ENCODE measurements around the gene MYL5. TPM values are rescaled to one million over a fixed set of nuclear protein-coding genes. Genes with fewer than 3 reads are reported as not detected.

Gene MYL5
- total RNA-seq, 3 donors from 2014 or later: 7.9 to 14.9 (median 12.1) TPM

- Histone ChIP-seq H3K9me3 (no peaks in the 10 kb centered on the region), H3K27ac (peak overlapping the region; percentile 44 to 61)
- TF ChIP-seq, protein P1, sequence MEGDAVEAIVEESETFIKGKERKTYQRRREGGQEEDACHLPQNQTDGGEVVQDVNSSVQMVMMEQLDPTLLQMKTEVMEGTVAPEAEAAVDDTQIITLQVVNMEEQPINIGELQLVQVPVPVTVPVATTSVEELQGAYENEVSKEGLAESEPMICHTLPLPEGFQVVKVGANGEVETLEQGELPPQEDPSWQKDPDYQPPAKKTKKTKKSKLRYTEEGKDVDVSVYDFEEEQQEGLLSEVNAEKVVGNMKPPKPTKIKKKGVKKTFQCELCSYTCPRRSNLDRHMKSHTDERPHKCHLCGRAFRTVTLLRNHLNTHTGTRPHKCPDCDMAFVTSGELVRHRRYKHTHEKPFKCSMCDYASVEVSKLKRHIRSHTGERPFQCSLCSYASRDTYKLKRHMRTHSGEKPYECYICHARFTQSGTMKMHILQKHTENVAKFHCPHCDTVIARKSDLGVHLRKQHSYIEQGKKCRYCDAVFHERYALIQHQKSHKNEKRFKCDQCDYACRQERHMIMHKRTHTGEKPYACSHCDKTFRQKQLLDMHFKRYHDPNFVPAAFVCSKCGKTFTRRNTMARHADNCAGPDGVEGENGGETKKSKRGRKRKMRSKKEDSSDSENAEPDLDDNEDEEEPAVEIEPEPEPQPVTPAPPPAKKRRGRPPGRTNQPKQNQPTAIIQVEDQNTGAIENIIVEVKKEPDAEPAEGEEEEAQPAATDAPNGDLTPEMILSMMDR (IDR thresholded peaks at IDR 0.05): no peak
- TF ChIP-seq POLR2A (IDR thresholded peaks at IDR 0.05) (no peak), POLR2AphosphoS5 (IDR thresholded peaks at IDR 0.05) (no peak)
These were observed 10.6 kb upstream of the MYL5 start for GRCh38 chr4:663438-664428.

GRCh38 chr4:664713-665231 lies 9.6 kb upstream of the MYL5 start:
- Histone ChIP-seq H3K9me3 (no peaks in the 10 kb centered on the region), H3K36me3 (no peaks in the 10 kb centered on the region), H3K27ac (no peak overlapping the region), H3K4me1 (no peaks in the 10 kb centered on the region), H3K4me3 (peak overlapping the region in 2 of 3 donors; percentile 80 to 83), H3K27me3 (no peaks in the 10 kb centered on the region)
- no peak for DNase-seq (ENCODE audit: low spot score in 2 of 2)
- intact Hi-C loops (cut with DNase I; ENCODE audit: low total_unique reads): no loop called here
- no peak for TF ChIP-seq POLR2AphosphoS5 (IDR thresholded peaks at IDR 0.05)
- TF ChIP-seq, protein P1 (IDR thresholded peaks at IDR 0.05): no peak
- TF ChIP-seq POLR2A (IDR thresholded peaks at IDR 0.05): no peak

More at GRCh38 chr4:663438-664428, 10.6 kb upstream of the MYL5 start:
- no peaks in the 10 kb centered on the region for H3K27me3 ChIP-seq
- no peaks in the 10 kb centered on the region for H3K36me3 ChIP-seq
- H3K4me1 ChIP-seq: no peaks in the 10 kb centered on the region
- DNase-seq (ENCODE audit: low spot score in 2 of 2): peak in 1 of 2 donors; percentile 52
- intact Hi-C loops (cut with DNase I; ENCODE audit: low total_unique reads): no loop called here
- H3K4me3 ChIP-seq: peak overlapping the region; percentile 54 to 83 (median 80)

DNA sequence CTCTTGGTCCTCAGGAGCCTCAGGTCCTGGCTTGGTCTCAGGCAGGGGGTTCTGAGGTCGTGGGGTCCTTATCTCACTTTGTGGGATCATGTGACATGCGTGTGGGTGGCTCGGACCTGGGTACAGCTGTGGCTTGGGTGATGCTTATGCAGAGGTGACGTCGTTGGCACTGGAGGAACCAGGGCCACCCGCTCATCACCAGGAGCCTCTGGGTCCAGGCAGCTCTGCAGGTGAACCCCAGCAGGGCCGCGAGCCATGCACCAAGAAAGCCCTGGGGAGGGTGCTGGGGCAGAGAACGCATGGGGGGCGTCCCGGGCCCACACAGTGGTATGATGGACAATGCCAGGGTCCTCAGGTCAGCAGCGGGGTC lies 9.0 kb upstream of the MYL5 start:
- TF ChIP-seq POLR2AphosphoS5 (IDR thresholded peaks at IDR 0.05) (no peak), POLR2A (IDR thresholded peaks at IDR 0.05) (no peak)
- TF ChIP-seq, protein P1 (IDR thresholded peaks at IDR 0.05): no peak
- DNase-seq (ENCODE audit: low spot score in 2 of 2): no peak
- H3K36me3 ChIP-seq: no peaks in the 10 kb centered on the region
- H3K4me3 ChIP-seq: no peak overlapping the region
- no peaks in the 10 kb centered on the region for H3K9me3 ChIP-seq
- intact Hi-C loops (cut with DNase I; ENCODE audit: low total_unique reads): no loop called here
- no peaks in the 10 kb centered on the region for H3K4me1 ChIP-seq
- H3K27ac ChIP-seq: no peak overlapping the region
- no peaks in the 10 kb centered on the region for H3K27me3 ChIP-seq

- no peaks in the 10 kb centered on the region for H3K9me3 ChIP-seq
- TF ChIP-seq POLR2AphosphoS5 (IDR thresholded peaks at IDR 0.05) (no peak), POLR2A (IDR thresholded peaks at IDR 0.05) (no peak)
- TF ChIP-seq, protein P1 (IDR thresholded peaks at IDR 0.05): no peak
- DNase-seq (ENCODE audit: low spot score in 2 of 2): no peak
- no peaks in the 10 kb centered on the region for H3K4me1 ChIP-seq
- H3K27ac ChIP-seq: no peak overlapping the region
- intact Hi-C loops (cut with DNase I; ENCODE audit: low total_unique reads): no loop called here
- H3K36me3 ChIP-seq: no peaks in the 10 kb centered on the region
- no peaks in the 10 kb centered on the region for H3K27me3 ChIP-seq
- H3K4me3 ChIP-seq: no peak overlapping the region
These were observed 8.4 kb upstream of the MYL5 start for GRCh38 chr4:665751-666435.

Measured in breast epithelium (tissue), 4 donors.